GM19397 (cell line): ENCODE measurements around the gene CYP21A2.
"Not testable (repeated sequence)": the region's sequence is repeated elsewhere in the genome, so short reads cannot be mapped to it uniquely, and the experiment has no call there.

ENCODE experiments used
- ATAC-seq: cut with Tn5 transposase; IDR thresholded peaks from one replicate; pipeline ENCODE4 v1.9.1; 2021; ENCODE audit warnings: mild to moderate bottlenecking, moderate library complexity; ENCODE audit not compliant: unreplicated experiment

The CYP21A2 gene

GRCh38 chr6:32050562-32050961 is 12.3 kb downstream of the CYP21A2 start:
- ATAC-seq, result no peak

DNA sequence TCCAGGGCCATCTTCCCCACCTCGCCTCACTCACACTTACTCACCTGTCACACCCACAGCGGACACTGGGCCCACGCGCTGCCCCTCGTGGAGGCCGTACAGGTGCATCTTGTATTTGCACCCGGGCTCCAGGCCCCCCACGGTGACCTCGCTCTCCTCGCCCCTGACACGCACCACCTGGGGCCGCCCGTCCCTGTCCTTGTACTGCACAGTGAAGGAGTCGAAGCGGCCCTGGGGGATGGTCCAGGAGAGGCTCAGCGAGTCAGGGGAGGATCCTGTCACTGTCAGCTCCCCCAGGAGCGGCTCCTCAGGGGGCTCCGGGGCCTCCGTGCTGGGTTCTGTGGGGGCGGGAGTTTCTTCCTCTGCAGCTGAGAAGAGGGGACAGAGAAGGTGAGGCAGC is 14.4 kb downstream of the CYP21A2 start:
- ATAC-seq, result not testable (repeated sequence)

GRCh38 chr6:32053314-32053713 is 15.1 kb downstream of the CYP21A2 start:
- ATAC-seq, result not testable (repeated sequence)

- not testable (repeated sequence) for ATAC-seq
Measured at GRCh38 chr6:32055756-32056155, 17.5 kb downstream of the CYP21A2 start.

DNA sequence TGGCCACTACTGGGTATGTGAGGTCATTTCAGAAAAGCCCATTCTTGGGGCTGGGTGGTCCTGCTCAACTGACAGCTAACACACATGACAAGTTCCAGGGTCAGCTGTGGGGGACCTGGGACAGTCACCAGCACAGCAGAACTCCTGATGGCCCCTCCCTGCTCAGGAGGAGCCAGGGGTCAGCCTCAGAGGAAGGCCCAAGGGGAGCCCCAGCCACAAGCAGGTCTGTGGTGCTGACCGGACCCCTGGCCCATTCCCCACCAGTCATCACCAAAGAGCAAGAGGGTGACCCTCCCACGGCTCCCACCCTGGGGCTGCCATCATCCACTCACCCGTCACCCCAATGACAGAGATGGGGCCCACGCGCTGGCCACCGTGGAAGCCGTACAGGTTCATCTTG is 18.0 kb downstream of the CYP21A2 start:
- no peak for ATAC-seq

DNA sequence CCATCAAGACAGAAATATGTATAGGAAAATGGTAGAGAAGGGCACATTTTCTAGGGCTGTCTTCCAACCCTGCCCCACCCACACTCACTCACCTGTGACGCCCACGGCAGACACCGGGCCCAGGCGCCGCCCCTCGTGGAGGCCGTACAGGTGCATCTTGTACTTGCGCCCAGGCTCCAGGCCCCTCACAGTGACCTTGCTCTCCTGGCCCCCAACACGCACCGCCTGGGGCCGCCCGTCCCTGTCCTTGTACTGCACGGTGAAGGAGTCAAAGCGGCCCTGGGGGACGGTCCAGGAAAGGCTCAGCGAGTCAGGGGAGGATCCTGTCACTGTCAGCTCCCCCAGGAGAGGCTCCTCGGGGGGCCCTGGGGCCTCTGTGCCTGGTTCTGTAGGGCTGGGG is 19.8 kb downstream of the CYP21A2 start:
- no peak for ATAC-seq

- ATAC-seq, result no peak
Measured at GRCh38 chr6:32058511-32058963, 20.3 kb downstream of the CYP21A2 start.

GRCh38 chr6:32060966-32061655 is 22.9 kb downstream of the CYP21A2 start:
- no peak for ATAC-seq

DNA sequence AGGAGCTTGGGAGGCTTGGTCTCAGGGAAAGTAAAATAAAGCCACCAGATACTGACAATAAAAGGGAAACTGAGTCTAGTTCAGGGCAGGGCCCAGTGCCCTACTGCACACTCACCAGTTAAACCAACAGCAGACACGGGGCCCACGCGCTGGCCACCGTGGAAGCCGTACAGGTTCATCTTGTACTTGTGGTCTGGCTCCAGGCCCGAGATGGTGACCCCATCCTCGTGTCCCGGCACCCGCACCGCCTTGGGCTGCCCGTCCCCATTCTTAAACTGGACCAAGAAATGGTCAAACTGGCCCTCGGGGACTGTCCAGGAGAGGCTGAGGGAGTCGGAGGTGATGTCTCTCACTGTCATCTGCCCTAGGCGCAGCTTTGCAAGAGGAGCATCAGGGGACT is 26.5 kb downstream of the CYP21A2 start:
- no peak for ATAC-seq

DNA sequence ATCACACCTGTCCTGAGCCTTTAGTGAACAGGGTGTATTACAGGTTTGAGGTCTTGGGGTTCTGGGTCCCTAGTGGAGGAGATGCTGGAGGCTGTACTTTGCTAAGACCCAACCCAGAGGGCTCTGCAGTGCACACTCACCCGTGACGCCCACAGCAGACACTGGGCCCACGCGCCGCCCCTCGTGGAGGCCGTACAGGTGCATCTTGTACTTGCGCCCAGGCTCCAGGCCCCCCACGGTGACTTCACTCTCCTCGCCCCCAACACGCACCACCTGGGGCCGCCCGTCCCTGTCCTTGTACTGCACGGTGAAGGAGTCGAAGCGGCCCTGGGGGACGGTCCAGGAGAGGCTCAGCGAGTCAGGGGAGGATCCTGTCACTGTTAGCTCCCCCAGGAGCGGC is 29.3 kb downstream of the CYP21A2 start:
- ATAC-seq, result not testable (repeated sequence)

GRCh38 chr6:32068315-32068714 is 30.1 kb downstream of the CYP21A2 start:
- not testable (repeated sequence) for ATAC-seq

DNA sequence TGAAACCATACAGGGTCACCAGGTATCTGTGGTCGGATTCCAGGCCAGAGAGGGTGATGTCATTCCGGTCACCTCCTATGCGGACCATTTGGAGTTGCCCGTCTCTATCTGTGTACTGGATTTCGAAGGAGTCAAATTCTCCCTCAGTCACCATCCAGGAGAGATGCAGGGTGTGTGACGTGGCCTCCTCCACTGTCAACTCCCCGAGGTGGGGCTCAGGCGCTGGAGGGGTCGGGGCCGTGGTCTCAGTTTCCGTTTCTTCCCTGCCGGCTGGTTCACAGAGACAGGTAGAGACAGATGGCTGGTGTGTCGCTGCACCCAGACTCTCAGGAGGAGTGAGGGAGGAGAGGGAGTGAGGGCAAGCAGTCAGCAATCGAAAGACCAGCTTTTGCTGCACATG is 30.7 kb downstream of the CYP21A2 start:
- ATAC-seq, result no peak

DNA sequence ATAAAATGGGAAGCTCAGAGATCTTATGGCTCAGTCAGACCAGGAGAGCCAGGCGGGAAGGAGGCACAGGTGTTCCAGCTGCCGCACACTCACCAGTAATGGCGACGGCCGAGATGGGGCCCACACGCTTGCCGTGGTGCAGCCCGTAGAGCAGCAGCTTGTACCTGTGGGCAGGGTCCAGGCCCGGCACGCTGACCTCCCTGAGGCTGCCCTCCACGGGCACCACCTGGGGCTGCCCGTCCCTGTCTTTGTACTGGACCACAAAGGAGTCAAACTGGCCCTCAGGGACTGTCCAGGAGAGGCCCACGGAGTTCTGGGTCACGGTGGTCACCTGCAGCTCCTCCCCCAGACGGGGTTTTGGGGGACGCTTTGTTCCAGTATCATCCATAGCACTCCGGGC is 31.2 kb downstream of the CYP21A2 start:
- no peak for ATAC-seq

DNA sequence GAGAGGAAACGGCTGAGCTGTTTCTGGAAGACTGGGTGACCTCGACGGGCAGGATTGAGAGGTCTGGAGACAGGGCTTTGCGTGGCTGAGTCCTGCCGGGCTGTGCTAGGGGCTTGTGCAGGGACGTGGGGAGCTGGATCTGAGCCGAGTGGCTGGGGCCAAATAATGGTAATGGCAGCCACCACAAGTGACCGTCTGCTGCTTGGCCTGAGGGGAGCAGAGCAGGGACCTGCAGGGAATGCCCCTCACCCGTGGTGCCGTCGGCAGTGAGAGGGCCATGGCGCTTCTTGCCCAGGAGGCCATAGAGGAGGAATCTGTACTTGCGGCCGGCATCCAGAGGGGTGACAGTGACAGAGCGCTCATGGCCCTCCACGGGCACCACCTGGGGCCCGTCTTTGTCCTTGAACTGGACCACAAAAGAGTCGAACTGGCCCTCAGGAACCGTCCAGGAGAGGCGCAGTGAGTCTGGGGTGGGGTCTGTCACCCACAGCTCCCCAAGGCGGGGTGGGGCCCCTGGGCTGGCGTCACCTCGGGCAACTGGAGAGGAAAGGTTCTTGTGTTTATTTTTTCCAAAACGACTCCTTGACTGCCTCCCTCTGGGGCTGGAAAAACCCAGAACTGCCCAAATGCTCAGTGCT is 31.8 kb downstream of the CYP21A2 start:
- no peak for ATAC-seq

GRCh38 chr6:32070814-32071543 is 32.8 kb downstream of the CYP21A2 start:
- no peak for ATAC-seq

GRCh38 chr6:32073101-32073500 is 34.9 kb downstream of the CYP21A2 start:
- no peak for ATAC-seq

GRCh38 chr6:32073613-32074012 is 35.4 kb downstream of the CYP21A2 start:
- no peak for ATAC-seq

DNA sequence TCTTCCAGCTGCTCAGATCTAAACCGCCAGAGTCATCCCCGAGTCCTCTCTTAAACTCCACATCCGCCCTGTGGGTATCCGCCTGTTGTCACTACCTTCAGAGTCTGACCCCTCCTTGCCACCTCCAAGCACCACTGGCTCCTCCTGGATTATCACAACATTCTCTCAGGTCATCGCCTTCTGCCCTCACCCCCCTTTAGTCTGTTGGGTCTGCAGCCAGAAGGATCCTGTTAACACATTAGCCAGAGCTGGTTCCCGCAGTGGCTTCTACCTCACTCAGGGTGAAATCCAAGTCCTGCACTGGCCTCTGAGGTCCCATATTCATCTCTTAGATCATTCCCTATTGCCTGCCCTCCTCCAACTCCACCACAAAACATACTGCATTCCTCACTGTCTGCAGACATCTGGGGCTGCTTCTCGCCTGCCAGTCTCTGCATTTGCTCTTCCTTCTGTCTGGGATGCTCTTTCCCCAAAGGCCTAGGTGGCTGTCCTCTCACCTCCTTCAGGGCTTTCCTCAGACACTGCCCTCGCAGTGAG is 36.8 kb downstream of the CYP21A2 start:
- ATAC-seq, result no peak

DNA sequence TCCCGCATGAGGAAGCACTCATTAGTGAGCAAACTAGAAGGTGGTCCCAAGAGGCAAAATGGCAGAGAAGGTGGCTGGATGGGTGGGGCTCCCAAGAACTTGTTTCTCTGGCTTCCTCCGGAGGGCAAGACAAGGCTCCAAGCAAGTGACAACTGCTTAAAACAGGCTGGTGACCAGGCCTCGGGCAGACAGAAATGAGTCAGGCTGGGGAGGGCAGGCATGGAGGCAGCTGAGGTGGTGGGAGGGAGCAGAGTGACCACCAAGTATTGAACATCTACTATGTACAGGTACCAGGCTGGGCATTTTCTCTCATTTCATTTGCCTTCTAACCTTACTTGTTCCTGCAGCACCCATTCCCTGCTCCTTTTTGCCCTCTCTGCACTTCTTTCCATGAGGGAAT is 37.6 kb downstream of the CYP21A2 start:
- no peak for ATAC-seq

GRCh38 chr6:32076321-32076809 is 38.1 kb downstream of the CYP21A2 start:
- ATAC-seq, result no peak

DNA sequence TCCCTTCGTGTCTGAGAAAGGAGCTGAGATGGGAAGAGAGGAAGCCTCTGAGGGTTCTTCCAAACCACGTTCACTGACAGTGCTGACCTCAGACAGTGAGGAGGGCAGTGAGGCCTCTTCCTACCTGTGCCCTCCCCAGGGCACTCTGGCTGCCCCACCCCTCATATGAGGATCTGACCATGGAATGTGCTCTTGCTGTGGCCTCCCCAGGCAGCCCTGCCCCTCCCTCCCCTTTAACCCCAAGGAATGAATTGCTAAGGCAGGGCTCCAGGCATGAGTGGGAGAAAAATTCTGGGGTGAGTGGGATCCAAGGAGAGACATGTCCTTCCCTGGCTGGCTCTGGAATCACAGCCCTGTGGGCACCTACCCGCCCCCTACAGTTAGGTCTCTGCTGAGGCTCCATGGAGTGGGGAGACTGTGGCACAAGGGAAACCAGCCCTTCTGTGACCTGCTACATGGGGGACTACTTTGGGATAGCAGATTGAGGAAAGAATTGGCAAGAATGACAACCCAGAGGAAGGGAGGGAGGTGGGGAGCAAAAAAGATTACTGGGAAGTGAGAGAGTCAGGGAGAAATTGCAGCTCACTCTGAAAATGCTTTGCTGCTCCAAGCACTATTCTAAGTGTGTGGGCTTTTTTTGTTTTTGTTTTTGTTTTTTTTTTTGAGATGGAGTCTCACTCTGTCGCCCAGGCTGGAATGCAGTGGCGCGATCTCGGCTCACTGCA is 41.5 kb downstream of the CYP21A2 start:
- no peak for ATAC-seq
